Measurements from ENCODE around the gene MAN2B1.
A peak's percentile ranks its signal among the peaks of the same experiment; 100 is the strongest.
"Not testable (repeated sequence)": the region's sequence is repeated elsewhere in the genome, so short reads cannot be mapped to it uniquely, and the experiment has no call there.

MAN2B1 gene

GRCh38 chr19:12666265-12667048, at the start of gene MAN2B1, which contains the start of gene WDR83:
Gene MAN2B1 (minus strand): TSS chr19:12666742. CDS start chr19:12666701, 41 bp downstream.
Gene WDR83 (plus strand): TSS chr19:12666807. CDS start chr19:12669791, 2,984 bp downstream.
- peak within 1 kb of the TSS; percentile 84 for H3K4me3 ChIP-seq (ENCODE audit: low read depth, low read length)
- TF ChIP-seq CTCF (conservative IDR thresholded peaks at IDR 0.05; ENCODE audit: low read depth, low read length), result no peak
- DNase-seq (ENCODE audit: low read depth), result peak; percentile 70

- TF ChIP-seq CTCF (conservative IDR thresholded peaks at IDR 0.05; ENCODE audit: low read depth, low read length), result no peak
- H3K4me3 ChIP-seq (ENCODE audit: low read depth, low read length), result no peak overlapping the region
- no peak for DNase-seq (ENCODE audit: low read depth)
These were observed 49.4 kb upstream of the MAN2B1 start for GRCh38 chr19:12715929-12716328.

- no peak for DNase-seq (ENCODE audit: low read depth)
- no peak overlapping the region for H3K4me3 ChIP-seq (ENCODE audit: low read depth, low read length)
- no peak for TF ChIP-seq CTCF (conservative IDR thresholded peaks at IDR 0.05; ENCODE audit: low read depth, low read length)
These were observed 48.6 kb upstream of the MAN2B1 start for GRCh38 chr19:12715102-12715501.

GRCh38 chr19:12713304-12713703, 46.8 kb upstream of the MAN2B1 start:
- DNase-seq (ENCODE audit: low read depth); H3K4me3 ChIP-seq (ENCODE audit: low read depth, low read length): not testable (repeated sequence)

- not testable (repeated sequence) for DNase-seq (ENCODE audit: low read depth); H3K4me3 ChIP-seq (ENCODE audit: low read depth, low read length)
These were observed 45.5 kb upstream of the MAN2B1 start for GRCh38 chr19:12712077-12712476.

GRCh38 chr19:12711187-12711586, 44.6 kb upstream of the MAN2B1 start:
- no peak overlapping the region for H3K4me3 ChIP-seq (ENCODE audit: low read depth, low read length)

GRCh38 chr19:12708641-12709040, 42.1 kb upstream of the MAN2B1 start:
- TF ChIP-seq CTCF (conservative IDR thresholded peaks at IDR 0.05; ENCODE audit: low read depth, low read length), result no peak
- no peak overlapping the region for H3K4me3 ChIP-seq (ENCODE audit: low read depth, low read length)
- DNase-seq (ENCODE audit: low read depth), result no peak

More at GRCh38 chr19:12711187-12711586, 44.6 kb upstream of the MAN2B1 start:
- TF ChIP-seq CTCF (conservative IDR thresholded peaks at IDR 0.05; ENCODE audit: low read depth, low read length), result no peak
- DNase-seq (ENCODE audit: low read depth), result no peak

- no peak for TF ChIP-seq CTCF (conservative IDR thresholded peaks at IDR 0.05; ENCODE audit: low read depth, low read length)
- DNase-seq (ENCODE audit: low read depth), result no peak
- no peak overlapping the region for H3K4me3 ChIP-seq (ENCODE audit: low read depth, low read length)
These were observed 39.8 kb upstream of the MAN2B1 start for GRCh38 chr19:12706332-12706718.
